GM10248 (cell line): Measurements from ENCODE around the gene CIDEC.
"Not testable (repeated sequence)": the region's sequence is repeated elsewhere in the genome, so short reads cannot be mapped to it uniquely, and the experiment has no call there.

ENCODE experiments used
- CTCF ChIA-PET: fragments of 300-600 bp; sonication (Branson Sonifier 250); formaldehyde crosslinking; extraction: SDS; loops from one replicate; lab custom pipeline; 2021; ENCODE audit warnings: antibody characterized with exemption; lab: Yijun Ruan, JAX
- POLR2A ChIA-PET: fragments of 350-650 bp; sonication (Branson Sonifier 250); formaldehyde crosslinking; extraction: SDS; loops from one replicate; lab custom pipeline; 2020; ENCODE audit warnings: antibody characterized with exemption; lab: Yijun Ruan, JAX
- DNase-seq: peaks from one replicate; pipeline ENCODE4 v3.0.0; 2012; ENCODE audit errors: extremely low spot score
- CTCF ChIP-seq: IDR thresholded peaks from 2 replicates; pipeline ENCODE4 v1.5.1; 2012; ENCODE audit warnings: mild to moderate bottlenecking, low read depth; ENCODE audit errors: extremely low read depth, missing control alignments, control extremely low read depth

Gene CIDEC

GRCh38 chr3:9903238-9903624 lies 23.2 kb upstream of the CIDEC start:
- no peak for DNase-seq
- CTCF ChIA-PET, result interaction anchor here (2.0 to 3.5 kb wide), 3 partner anchors 10 to 29 kb away, joined by 5 to 25 read pairs (median 6); no protein-coding TSS in a partner anchor
- POLR2A ChIA-PET, result no interaction called here
- no peak for TF ChIP-seq CTCF

GRCh38 chr3:9902372-9903237 lies 22.6 kb upstream of the CIDEC start, which contains the start of gene IL17RE:
IL17RE (plus strand) TSS chr3:9902848; CDS start chr3:9902933, 85 bp downstream.
- no peak for DNase-seq
- TF ChIP-seq CTCF, result no peak
- POLR2A ChIA-PET, result no interaction called here
- CTCF ChIA-PET, result interaction anchor here (2.0 to 3.5 kb wide), 3 partner anchors 9 to 30 kb away, joined by 5 to 25 read pairs (median 6); no protein-coding TSS in a partner anchor

- ChIA-PET POLR2A (no interaction called here), CTCF (interaction anchor here (1.3 to 3.5 kb wide), 4 partner anchors 9 to 31 kb away, joined by 3 to 25 read pairs (median 6); no protein-coding TSS in a partner anchor)
- TF ChIP-seq CTCF, result no peak
- DNase-seq, result no peak
Observed at GRCh38 chr3:9901967-9902366, 21.9 kb upstream of the CIDEC start.

- DNase-seq, result not testable (repeated sequence)
- ChIA-PET CTCF (interaction anchor here (1.3 to 3.5 kb wide), 4 partner anchors 8 to 24 kb away, joined by 3 to 25 read pairs (median 5); partner anchors contain the start of gene JAGN1), POLR2A (interaction anchor here (0.7 kb wide), 1 partner anchor 376 kb away, joined by 6 read pairs; no protein-coding TSS in a partner anchor)
Observed at GRCh38 chr3:9900965-9901415, 20.9 kb upstream of the CIDEC start.

- CTCF ChIA-PET, result interaction anchor here (1.4 kb wide), 1 partner anchor 9 kb away, joined by 3 read pairs; no protein-coding TSS in a partner anchor
- DNase-seq, result no peak
- POLR2A ChIA-PET, result no interaction called here
- no peak for TF ChIP-seq CTCF
Observed at GRCh38 chr3:9899289-9899791, 19.3 kb upstream of the CIDEC start.

- no peak for TF ChIP-seq CTCF
- DNase-seq, result no peak
- ChIA-PET CTCF (interaction anchor here (1.0 to 1.5 kb wide), 2 partner anchors 12 to 34 kb away, joined by 3 to 4 read pairs; no protein-coding TSS in a partner anchor), POLR2A (no interaction called here)
Observed at GRCh38 chr3:9898467-9899241, 18.6 kb upstream of the CIDEC start.
